ENCODE measurements around the gene TMEM131L.
"Not testable (repeated sequence)": the region's sequence is repeated elsewhere in the genome, so short reads cannot be mapped to it uniquely, and the experiment has no call there.

Gene TMEM131L

DNA sequence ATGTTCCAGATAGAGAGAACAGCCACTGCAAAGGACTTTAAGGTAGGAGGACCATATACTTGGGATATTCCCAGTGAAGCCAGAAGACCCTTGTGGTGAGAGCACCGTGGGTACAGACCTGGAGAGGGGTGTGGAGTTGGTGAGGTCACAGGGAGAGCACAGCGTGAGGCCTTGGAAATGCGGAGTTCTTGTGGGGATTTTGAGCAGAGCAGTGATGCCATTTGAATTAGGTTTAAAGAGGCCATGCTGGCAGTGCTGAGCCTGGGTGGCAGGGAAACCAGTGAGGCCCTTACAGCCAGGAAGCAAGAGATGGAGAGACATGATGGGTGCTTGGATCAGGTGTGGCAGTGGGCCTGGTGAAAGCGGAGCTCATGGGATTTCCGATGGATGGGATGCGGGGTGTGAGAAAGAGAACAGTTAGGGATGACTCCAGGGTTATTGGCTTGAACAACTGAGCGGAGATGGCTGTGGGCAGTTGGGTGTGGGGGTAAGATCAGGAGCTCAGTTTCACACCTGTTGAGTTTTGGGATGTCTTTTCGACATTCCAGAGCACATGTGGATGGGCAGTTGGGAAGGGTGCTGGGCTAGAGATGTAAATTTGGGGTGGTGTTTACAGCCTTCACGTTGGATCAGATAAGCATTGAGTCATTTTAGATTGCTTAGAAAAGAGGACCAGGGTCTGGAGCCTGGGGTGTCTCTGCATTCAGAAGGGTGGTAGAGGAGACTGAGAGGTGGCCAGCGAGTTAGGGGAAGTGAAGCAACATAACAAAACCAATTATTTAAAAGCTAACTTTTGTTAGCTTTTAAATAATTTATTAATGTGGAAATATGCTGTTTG, 68.9 kb downstream of the TMEM131L start:
- Histone ChIP-seq H3K4me3 (no peak overlapping the region), H3K9me3 (no peaks in the 10 kb centered on the region), H3K27me3 (ENCODE audit: low read depth) (no peaks in the 10 kb centered on the region), H3K4me1 (peaks cover 22% of the 10 kb centered on the region), H3K36me3 (replicated peaks) (no peaks in the 10 kb centered on the region)
- DNase-seq (ENCODE audit: low spot score in 2 of 2): no peak
- in situ Hi-C loops (cut with MboI; ENCODE audit: low sequenced_read_pairs): no loop called here

DNA sequence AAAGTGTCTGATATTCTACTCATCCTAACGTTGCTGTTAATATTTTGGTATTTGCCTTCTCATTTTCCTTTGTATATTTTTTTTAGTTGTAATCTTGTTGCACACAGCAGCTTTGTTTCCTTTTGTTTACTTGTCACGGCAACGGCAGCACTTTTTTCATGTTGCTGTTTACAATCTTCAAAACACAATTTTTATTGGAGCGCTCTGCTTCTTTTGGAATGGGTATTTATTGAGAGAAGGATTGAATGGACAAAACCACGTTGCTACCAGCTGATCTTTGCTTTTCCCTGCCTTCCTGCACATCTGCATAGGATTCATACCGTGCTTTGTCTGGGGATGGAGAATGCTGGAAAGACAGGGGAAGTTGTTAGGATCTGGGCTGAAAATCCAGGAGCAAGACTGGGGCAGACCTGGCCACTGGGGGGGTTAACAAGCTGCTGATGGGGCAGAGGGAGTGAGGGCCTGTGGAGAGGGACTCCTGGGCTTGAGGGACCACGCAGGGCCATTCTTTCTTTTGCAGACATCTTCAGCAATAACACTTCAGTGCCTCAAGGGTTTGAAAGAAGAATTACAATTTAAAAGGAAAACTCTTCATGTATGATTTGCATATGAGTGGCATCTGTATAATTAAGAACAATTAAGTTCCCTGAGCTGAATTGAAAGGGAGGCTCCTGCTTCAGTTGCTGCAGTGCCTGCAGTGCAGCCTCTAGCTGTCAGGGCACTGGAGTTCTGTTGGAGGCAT, 69.8 kb downstream of the TMEM131L start:
- peak; percentile 84 to 95 for DNase-seq (ENCODE audit: low spot score in 2 of 2)
- H3K4me3 ChIP-seq: no peak overlapping the region
- H3K9me3 ChIP-seq: no peaks in the 10 kb centered on the region
- in situ Hi-C loops (cut with MboI; ENCODE audit: low sequenced_read_pairs): no loop called here
- no peaks in the 10 kb centered on the region for H3K36me3 ChIP-seq (replicated peaks)
- H3K4me1 ChIP-seq: peaks cover 22% of the 10 kb centered on the region
- H3K27me3 ChIP-seq (ENCODE audit: low read depth): no peaks in the 10 kb centered on the region

DNA sequence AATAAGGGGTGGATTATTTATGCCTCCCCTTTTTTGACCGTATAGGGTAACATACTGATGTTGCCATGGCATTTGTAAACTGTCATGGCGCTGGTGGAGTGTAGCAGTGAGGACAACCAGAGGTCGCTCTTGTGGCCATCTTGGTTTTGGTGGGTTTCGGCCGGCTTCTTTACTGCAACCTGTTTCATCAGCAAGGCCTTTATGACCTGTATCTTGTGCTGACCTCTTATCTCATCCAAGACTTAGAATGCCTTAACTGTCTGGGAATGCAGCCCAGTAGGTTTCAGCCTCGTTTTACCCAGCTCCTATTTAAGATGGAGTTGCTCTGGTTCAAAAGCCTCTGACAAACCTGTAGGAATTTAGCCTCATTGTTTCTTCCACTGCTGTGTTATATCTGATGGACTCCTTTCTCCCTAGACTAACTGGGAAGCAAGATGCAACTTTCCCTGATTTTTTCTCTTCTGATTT, 71.4 kb downstream of the TMEM131L start:
- H3K27me3 ChIP-seq (ENCODE audit: low read depth): no peaks in the 10 kb centered on the region
- in situ Hi-C loops (cut with MboI; ENCODE audit: low sequenced_read_pairs): no loop called here
- no peaks in the 10 kb centered on the region for H3K9me3 ChIP-seq
- H3K4me1 ChIP-seq: peaks cover 18% of the 10 kb centered on the region
- no peaks in the 10 kb centered on the region for H3K36me3 ChIP-seq (replicated peaks)
- H3K4me3 ChIP-seq: no peak overlapping the region
- no peak for DNase-seq (ENCODE audit: low spot score in 2 of 2)

DNA sequence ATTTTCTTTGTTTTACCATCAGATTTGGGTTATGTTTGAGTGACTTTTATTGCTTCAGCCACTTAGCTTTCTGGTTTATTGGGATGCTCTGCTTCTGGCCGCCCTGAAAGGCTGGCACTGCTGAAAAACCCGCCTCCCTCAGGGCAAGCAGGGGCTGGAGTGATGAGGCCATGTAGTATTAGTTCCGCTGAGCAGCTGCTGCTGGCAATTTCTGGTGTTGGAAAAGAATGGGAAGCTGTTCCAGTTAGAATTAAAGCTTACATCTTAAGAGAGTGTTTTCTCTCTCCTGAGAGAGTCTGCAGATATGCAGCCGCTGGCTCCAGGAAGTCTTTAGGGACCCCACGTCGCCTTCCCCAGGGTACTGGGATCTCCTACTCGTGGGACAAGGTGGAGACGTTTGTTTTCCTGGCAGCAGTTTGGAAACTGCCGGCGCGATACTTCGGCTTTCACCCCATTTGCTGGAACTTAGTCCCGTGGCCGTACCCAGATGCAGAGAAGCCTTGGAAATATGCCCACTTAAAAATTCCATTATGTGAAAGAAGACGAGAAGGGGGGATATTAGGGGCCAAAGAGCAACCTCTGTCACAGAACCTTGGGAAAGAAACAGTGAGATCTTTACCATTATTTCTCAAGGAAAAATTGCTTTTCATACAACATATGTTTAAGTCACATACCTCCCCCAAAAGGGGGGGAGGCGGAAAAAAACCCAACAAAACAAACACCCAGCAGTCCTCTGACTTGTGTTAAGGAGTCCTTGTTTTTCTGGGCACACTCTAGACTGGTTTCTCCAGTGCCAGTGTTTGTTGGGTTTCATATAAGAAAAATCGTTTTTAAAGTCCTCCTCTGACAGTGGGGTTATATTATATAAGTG, 72.6 kb downstream of the TMEM131L start:
- Histone ChIP-seq H3K4me1 (peaks cover 18% of the 10 kb centered on the region), H3K36me3 (replicated peaks) (no peaks in the 10 kb centered on the region), H3K27me3 (ENCODE audit: low read depth) (no peaks in the 10 kb centered on the region), H3K9me3 (no peaks in the 10 kb centered on the region), H3K4me3 (no peak overlapping the region)
- no peak for DNase-seq (ENCODE audit: low spot score in 2 of 2)
- in situ Hi-C loops (cut with MboI; ENCODE audit: low sequenced_read_pairs): no loop called here

DNA sequence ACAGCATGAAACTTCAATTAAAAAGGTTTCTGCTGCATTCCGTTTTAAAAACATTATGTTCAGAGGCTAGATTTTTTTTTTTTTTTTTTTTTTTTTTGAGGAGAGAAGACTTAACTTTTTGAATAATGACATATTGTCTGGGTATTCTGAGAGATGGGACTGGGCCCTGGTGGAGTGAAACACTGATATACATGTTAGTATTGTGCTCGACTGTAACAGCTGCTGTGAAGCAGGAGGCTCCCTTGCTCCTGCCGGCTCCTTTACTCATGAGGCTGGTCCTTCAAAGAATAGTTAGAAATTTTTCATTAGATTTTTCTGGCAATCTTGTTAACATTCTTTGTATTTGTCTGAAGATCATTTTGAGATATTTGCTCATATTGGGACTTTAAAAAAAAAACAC, 73.3 kb downstream of the TMEM131L start:
- H3K9me3 ChIP-seq: no peaks in the 10 kb centered on the region
- H3K27me3 ChIP-seq (ENCODE audit: low read depth): no peaks in the 10 kb centered on the region
- in situ Hi-C loops (cut with MboI; ENCODE audit: low sequenced_read_pairs): no loop called here
- H3K36me3 ChIP-seq (replicated peaks): no peaks in the 10 kb centered on the region
- no peak for DNase-seq (ENCODE audit: low spot score in 2 of 2)
- peaks cover 18% of the 10 kb centered on the region for H3K4me1 ChIP-seq
- H3K4me3 ChIP-seq: no peak overlapping the region

DNA sequence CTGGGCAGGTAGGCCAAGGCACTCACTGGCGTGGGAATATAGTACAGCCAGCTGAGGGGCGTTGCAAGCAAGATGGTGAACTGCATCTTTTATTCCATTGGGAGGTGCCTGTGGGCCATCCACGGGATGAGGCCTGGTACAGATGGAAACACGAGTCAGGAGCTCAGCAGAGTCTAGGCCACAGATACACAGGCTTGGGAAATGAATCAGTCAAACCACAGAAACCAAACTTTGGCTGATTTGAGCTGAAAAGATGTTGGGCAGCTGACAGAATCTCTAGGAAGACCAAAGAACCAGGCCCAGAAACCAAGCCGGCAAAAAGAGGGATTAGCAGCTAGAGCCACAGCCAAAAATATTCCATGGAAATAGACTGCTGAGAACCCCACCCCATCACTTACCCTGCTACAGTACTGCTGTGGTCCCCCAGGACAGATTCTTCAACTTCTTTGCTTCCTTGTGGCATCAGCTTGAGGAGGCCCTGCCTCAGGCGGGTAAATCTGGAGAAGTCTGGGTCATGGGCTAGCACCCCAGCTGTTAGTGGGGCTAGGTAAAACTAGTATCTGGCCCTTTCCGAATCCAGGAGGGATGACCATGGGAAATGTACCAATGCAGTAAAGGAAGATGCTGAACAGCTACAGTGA, 75.4 kb downstream of the TMEM131L start:
- Histone ChIP-seq H3K4me3 (no peak overlapping the region), H3K27me3 (ENCODE audit: low read depth) (no peaks in the 10 kb centered on the region), H3K4me1 (peaks cover 2% of the 10 kb centered on the region; the same call in 1 of the 2 replicates), H3K9me3 (no peaks in the 10 kb centered on the region), H3K36me3 (replicated peaks) (no peaks in the 10 kb centered on the region)
- no peak for DNase-seq (ENCODE audit: low spot score in 2 of 2)
- in situ Hi-C loops (cut with MboI; ENCODE audit: low sequenced_read_pairs): no loop called here

DNA sequence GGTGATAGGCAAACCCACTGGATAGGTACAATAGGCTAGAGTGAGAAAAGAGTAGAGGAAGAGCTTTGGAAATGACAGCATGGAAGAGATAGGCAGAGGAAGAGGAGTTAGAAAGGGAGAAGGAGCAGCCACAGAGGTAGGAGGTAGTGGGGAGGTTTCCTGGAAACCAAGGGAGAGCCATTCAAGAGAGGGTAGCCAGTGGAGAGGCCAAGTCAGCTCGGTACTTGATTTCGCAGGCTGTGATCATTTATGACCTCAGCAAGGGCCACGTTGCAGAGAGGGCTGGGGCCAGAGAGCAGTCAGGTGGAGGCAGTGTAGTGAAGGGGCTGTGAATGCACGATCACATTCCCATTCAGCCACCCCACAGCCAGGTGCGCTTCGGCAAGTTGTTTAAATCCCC, 76.0 kb downstream of the TMEM131L start:
- Histone ChIP-seq H3K27me3 (ENCODE audit: low read depth) (no peaks in the 10 kb centered on the region), H3K4me3 (no peak overlapping the region), H3K36me3 (replicated peaks) (no peaks in the 10 kb centered on the region), H3K9me3 (no peaks in the 10 kb centered on the region), H3K4me1 (no peaks in the 10 kb centered on the region; the same call in 1 of the 2 replicates)
- no peak for DNase-seq (ENCODE audit: low spot score in 2 of 2)
- in situ Hi-C loops (cut with MboI; ENCODE audit: low sequenced_read_pairs): no loop called here

DNA sequence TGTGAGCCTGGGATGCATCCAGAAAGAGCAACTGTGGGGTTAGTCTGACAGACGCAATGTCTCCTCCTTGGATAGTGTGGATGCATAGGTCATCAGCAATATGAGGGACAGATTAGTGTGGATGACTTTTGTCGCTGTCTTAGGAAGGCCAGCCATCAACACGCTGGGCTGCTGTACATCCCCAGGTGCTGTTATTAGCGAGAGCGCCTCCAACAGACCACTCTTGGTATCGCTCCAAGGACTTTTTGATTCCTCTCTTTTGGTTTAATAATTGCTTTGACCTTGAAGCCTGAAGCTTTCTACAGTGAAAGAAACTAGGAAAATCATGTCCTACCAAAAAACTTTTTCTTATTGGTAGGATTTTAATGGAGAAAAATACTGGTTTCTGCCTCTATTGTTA, 76.7 kb downstream of the TMEM131L start:
- in situ Hi-C loops (cut with MboI; ENCODE audit: low sequenced_read_pairs): no loop called here
- H3K36me3 ChIP-seq (replicated peaks): no peaks in the 10 kb centered on the region

DNA sequence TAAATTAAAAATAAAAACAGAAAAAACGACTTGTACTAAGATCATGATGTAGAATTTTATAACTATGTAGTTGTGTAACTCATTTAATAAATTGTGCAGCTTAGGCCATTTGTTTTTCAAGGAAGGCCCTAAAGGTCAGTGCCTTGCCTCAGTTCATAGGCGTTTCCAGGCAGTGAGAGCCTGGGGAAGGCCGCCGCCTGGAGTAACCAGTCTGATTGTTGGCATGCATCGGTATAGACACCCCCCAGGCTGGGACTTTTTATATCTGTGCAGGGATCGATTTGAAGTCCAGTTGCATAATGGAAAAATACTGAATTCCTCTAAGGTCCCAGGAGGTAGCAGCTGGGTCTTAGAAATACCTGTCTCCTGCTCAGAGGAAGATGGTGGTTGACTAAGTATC, 77.2 kb downstream of the TMEM131L start:
- Histone ChIP-seq H3K4me1 (no peaks in the 10 kb centered on the region), H3K9me3 (no peaks in the 10 kb centered on the region), H3K36me3 (replicated peaks) (no peaks in the 10 kb centered on the region), H3K27me3 (ENCODE audit: low read depth) (no peaks in the 10 kb centered on the region), H3K4me3 (no peak overlapping the region)
- no peak for DNase-seq (ENCODE audit: low spot score in 2 of 2)
- in situ Hi-C loops (cut with MboI; ENCODE audit: low sequenced_read_pairs): no loop called here

More for the DNA sequence above, 76.7 kb downstream of the TMEM131L start:
- DNase-seq (ENCODE audit: low spot score in 2 of 2): no peak
- Histone ChIP-seq H3K4me1 (no peaks in the 10 kb centered on the region), H3K9me3 (no peaks in the 10 kb centered on the region), H3K4me3 (no peak overlapping the region), H3K27me3 (ENCODE audit: low read depth) (no peaks in the 10 kb centered on the region)

DNA sequence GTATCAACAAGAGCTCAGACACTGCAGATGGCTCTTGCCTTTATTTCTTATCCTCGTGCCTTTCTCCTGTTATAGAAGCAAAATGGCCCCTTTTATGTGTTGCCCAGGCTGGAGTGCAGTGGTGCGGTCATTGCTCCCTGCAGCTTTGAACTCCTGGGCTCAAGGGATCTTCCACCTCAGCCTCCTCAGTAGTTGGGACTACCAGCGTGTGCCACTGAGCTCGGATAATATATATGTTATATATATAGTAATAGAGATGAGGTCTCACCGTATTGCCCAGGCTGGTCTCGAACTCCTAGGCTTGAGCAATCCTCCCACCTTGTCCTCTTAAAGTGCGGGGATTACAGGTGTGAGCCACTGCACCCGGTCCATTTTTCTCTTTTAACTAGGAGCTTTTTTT, 79.7 kb downstream of the TMEM131L start:
- H3K36me3 ChIP-seq (replicated peaks): no peaks in the 10 kb centered on the region
- H3K27me3 ChIP-seq (ENCODE audit: low read depth): no peaks in the 10 kb centered on the region
- in situ Hi-C loops (cut with MboI; ENCODE audit: low sequenced_read_pairs): no loop called here

DNA sequence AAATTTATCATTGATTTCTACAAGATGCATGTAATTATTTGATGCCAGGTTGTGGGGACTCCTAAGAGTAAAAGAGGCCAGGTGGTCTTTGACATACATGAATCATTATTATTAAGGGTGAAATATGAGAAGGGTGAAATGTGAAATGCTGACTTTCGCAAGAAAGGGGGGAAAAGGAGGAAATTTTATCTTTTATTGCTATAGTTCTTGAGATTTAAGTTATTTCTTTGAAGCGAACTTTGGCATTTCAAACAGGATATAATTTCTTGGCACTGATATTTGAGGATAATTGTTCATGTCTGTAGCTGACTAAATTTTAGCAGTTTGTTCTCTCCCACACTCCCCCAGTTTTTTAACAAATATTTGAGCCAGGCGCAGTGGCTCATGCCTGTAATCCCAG, 80.1 kb downstream of the TMEM131L start:
- in situ Hi-C loops (cut with MboI; ENCODE audit: low sequenced_read_pairs): no loop called here
- Histone ChIP-seq H3K36me3 (replicated peaks) (no peaks in the 10 kb centered on the region), H3K27me3 (ENCODE audit: low read depth) (no peaks in the 10 kb centered on the region), H3K4me1 (no peaks in the 10 kb centered on the region), H3K4me3 (no peak overlapping the region), H3K9me3 (no peaks in the 10 kb centered on the region)
- no peak for DNase-seq (ENCODE audit: low spot score in 2 of 2)

More for the DNA sequence above, 79.7 kb downstream of the TMEM131L start:
- Histone ChIP-seq H3K9me3 (no peaks in the 10 kb centered on the region), H3K4me3 (no peak overlapping the region), H3K4me1 (no peaks in the 10 kb centered on the region)
- DNase-seq (ENCODE audit: low spot score in 2 of 2): no peak

DNA sequence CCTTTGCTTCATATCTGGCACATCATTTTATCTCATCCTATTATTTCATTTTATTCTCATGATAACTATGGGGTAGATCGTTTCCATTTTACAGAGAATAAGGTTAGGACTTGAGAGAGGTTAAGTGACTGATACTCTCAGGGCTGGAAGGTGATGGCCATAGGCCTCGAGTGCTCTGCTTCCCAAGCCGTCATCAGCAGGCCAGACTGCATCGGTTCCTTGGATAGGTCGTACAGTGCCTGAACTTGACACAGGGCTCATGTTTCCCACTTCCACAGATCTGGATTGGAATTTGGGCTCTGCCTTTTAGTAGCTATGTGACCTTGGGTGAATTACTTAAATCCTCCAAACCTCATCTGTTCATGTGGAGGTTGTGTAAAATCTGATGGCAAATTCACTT, 81.4 kb downstream of the TMEM131L start:
- DNase-seq (ENCODE audit: low spot score in 2 of 2): no peak
- no peaks in the 10 kb centered on the region for H3K4me1 ChIP-seq
- no peaks in the 10 kb centered on the region for H3K9me3 ChIP-seq
- in situ Hi-C loops (cut with MboI; ENCODE audit: low sequenced_read_pairs): no loop called here
- H3K27me3 ChIP-seq (ENCODE audit: low read depth): no peaks in the 10 kb centered on the region
- no peaks in the 10 kb centered on the region for H3K36me3 ChIP-seq (replicated peaks)
- H3K4me3 ChIP-seq: no peak overlapping the region

DNA sequence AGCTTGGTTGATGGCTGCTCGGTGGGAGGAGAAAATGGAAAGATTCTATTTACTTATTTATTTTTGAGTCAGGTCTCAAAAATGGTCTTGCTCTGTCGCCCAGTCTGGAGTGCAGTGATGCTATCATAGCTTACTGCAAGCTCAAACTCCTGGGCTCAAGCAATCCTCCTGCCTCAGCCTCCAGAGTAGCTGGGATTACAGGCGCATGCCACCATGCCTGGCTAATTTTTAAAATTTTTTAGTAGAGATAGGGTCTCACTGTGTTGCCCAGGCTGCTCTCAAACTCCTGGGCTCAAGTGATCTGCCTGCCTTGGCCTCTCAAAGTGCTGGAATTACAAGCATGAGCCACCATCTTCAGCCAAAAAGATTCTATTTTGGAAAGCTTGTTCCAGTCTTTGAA, 82.7 kb downstream of the TMEM131L start:
- in situ Hi-C loops (cut with MboI; ENCODE audit: low sequenced_read_pairs); H3K27me3 ChIP-seq (ENCODE audit: low read depth); H3K9me3 ChIP-seq; H3K4me3 ChIP-seq; H3K36me3 ChIP-seq (replicated peaks); H3K4me1 ChIP-seq; DNase-seq (ENCODE audit: low spot score in 2 of 2): not testable (repeated sequence)

All from HAP-1 (cell line).